GM18873 (cell line): Measurements from ENCODE around the gene TEX30.
"Not testable (repeated sequence)": the region's sequence is repeated elsewhere in the genome, so short reads cannot be mapped to it uniquely, and the experiment has no call there.

Experiments
- ATAC-seq: cut with Tn5 transposase; IDR thresholded peaks from one replicate; pipeline ENCODE4 v1.9.1; 2021; ENCODE audit warnings: mild to moderate bottlenecking, moderate library complexity, moderate number of reproducible peaks; ENCODE audit not compliant: unreplicated experiment, low FRiP score

The TEX30 gene

DNA sequence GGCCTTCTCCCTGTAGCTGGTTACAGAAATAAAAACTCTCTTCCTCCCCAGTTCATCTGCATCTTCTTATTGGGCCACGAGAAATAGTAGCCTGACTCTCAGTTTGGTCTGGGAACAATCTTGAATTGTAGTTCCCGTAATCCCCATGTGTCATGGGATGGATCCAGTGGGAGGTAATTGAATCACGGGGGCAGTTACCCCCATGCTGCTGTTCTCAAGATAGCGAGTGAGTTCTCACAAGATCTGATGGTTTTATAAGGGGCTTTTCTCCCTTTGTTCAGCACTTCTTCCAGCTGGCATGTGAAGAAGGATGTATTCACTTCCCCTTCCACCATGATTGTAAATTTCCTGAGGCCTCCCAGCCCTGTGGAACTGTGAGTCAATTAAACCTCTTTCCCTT, 7.1 kb upstream of the TEX30 start:
- not testable (repeated sequence) for ATAC-seq

DNA sequence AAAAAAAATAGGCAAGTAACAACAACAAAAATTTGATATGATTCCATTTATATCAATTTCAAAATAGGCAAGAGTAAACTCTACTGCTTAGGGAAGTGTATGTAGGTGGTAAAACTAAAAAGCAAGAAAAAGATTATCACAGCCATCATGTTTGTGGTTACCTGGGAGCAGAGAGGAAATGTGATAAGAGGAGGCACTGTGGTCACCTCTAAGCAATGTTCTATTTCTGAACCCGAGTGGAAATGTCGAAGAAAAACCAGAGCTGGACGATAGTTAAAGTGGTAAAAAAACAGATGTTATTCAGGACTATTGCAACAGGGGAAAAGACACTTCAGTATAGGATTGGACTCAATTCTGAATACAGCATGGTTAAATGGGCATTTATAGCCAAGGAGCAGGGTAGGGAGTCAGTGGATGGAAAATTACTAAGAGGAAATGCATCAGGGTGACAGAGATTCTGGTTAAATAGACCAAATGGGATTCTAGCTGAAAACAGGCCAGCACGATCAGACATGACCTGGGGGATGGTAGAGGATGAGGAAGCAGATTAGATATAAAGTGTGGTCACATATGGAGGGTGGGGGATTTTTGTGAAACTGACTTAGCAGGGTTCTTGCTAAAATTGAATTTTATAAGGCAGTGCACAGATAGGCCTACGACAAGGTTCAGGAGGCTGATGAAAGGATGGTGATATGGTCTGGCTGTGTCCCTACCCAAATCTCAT, 6.0 kb upstream of the TEX30 start:
- no peak for ATAC-seq

DNA sequence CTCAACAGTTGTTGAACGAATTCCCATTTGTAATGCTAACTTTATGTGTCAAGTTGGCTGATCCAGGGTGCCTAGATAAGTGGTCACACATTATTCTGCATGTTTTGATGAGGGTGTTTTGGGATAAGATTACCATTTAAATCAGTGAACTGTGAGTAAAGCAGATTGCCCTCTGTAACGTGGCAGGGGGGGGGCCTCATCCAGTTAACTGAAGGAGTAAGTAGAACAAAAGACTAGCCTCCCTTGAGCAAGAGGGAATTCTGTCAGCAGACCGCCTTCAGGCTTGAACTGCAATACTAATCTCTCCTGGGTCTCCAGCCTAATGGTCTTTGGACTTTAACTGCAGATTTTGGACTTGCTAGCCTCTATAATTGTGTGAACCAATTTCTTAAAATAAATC, 4.2 kb upstream of the TEX30 start:
- no peak for ATAC-seq

DNA sequence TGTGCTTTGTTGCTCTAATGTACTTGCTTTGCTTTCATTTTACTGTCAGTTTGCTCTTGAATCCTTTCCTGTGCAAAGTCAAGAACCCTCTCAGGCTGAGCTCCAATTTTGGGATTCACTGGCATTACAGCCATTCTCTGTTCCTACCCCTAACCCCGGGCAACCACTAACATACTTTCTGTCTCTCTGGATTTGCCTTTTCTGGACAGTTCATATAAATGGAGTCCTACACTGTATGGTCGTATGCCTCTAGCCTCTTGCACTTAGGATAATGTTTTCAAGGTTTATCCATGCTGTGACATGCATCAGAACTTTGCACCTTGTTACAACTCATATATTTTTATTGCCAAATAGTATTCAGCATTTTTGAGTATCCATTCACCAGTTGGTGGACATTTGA, 2.7 kb upstream of the TEX30 start:
- no peak for ATAC-seq

DNA sequence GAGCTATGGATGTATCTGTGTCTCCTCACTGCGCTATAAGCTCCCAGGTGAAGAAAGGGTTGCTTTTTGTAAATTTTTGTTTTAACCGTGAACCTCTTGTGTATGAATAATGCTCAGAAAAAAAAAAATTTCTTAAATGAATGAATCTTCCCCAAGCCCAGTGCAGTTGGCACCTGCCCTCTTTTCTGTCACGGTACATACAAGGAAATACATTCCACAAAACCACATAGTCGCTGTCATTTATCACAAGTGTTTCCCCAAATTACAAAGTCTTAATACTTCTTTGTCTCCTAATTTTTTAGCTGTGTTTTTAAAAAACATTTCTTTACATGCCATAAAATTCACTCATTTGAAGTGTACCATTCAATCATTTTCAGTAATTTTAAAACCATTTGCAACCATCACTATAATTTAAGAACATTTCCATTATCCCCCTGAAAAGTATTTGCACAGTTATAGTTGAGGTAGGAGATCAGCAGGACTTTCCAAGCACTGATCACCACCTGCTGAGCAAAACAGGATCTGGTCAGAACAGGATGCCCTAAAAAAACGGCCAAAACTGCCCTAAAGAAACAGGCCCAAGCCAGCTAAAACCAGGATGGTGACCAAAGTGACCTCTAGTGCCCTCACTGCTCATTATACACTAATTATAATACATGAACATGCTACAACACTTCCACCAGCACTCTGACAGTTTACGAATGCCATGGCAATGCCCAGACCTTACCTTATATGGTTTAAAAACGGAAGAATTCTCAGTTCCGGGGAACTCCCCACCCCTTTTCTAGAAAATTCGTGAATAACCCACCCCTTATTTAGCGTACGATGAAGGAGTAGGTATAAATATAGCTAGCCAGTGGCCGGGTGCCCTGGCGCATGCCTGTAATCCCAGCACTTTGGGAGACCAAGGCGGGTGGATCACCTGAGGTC, 1.3 kb upstream of the TEX30 start:
- no peak for ATAC-seq

DNA sequence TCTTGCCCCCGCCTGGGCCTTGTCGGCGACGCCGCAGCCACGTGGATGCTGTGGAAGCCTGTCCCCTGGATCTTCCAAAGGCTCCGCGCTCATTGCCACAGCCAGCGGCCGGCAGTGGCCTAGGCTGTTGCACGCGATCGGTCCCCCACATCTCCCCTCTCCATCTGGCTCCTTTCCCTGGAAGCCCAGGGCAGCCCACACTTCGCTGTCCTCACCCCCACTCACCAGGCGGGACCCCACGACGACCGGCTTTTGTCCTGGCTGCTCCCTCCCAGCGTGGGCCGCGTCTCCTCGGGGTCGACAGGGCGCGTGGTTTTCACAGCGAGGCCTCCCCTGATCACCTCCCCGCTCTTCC, 605 bp upstream of the TEX30 start:
- no peak for ATAC-seq

DNA sequence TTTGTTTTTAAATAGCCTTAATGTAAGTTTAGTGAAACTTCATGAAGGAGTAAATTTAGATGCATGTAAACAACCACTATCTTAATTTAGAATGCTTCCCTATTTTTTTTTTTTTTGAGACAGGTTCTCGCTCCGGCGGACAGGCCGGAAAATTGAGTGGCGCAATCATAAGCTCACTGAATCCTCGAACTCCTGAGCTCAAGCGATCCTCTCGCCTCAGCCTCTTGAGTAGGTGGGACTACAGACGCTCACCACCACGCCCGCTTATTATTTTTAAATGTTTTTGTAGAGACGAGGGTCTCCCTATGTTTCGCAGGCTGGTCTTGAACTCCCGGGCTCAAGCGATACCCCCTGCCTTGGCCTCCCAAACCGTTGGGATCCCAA, 1.6 kb downstream of the TEX30 start:
- no peak for ATAC-seq

DNA sequence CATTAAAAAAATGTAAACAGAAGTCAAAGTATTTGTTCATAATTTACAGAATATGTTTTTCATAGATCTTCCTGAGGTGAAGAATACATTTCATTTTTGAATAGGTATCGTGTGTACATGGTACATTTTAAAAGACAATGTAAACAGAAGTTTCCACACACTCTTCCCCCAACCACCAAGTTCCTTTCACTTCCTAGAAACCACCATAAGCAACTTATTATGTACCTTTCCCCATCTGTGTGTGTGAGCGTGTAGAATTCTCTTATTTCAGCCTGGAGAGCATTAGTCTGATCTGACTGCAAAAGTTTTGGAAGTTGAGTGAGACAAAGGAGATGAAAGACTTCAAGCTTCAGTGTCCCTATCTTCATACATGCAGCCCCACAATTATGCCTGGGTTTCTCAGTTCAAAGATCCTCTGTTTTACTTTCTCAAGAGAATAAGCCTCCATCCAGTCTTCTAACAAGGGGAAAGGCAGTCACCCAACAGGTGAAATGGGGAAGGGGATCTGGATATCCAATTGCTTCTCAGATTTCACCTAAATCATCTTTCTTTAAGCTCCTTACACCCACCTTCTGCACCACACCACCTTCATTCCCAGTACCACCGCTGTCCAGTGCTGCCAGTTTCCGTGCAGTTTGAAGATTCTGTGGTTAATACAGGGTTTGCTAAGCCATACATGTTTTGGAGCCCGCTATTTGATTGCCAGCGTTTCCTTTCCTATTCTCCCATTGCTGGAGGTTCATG, 2.1 kb downstream of the TEX30 start:
- no peak for ATAC-seq

DNA sequence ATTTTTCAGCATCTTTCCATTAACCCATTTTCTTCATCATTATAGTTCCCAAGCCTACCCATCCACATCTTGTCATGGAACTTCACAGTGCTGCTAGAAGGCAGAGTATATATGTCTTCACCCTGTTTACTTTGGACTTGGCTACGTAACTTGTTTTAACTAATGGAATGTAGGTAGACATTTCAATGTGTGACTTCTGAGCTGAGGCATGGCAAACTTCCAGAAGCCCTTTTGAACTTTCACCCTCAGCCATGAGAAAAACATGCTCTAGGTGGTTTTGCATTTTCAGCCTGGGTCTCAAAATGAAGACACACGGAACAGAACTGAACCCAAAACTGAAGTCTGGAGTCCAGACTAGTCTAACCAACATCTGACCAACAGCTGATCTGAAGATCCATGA, 3.2 kb downstream of the TEX30 start:
- no peak for ATAC-seq

DNA sequence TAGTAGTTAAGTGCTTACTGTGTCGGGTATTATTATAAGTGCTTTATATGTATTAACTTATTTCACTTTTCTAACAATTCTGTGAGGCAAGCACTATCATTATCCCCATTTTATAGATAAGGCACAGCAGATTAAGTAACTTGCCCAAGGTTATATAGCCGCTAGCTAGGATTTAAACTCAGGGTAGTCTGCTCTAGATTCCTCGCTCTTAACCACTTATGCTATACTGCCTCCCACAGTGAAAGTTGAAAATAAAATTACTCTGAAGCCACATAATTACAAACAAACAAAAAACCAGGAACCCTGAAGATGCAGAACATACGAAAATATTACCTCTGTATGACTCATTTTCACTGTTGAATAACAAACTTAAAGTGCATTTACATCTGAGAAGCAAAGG, 3.9 kb downstream of the TEX30 start:
- ATAC-seq = no peak

DNA sequence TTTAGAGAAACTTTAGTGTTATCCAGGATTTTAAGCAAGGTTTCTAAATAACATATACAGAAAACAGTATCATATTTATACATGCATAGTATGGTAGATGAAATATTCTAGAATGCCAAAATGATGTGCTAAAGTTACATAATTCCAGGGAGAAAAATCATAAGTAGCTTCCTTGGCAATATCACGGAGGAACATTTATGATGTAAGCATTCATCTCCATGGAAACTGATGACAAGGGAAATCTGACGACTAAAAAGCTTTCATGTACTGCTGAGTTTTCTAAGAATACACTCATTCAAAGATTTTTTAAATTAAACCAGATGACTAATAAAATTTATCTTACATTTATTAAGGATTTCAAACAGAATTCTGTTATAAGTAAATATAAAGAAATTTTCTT, 4.7 kb downstream of the TEX30 start:
- no peak for ATAC-seq

DNA sequence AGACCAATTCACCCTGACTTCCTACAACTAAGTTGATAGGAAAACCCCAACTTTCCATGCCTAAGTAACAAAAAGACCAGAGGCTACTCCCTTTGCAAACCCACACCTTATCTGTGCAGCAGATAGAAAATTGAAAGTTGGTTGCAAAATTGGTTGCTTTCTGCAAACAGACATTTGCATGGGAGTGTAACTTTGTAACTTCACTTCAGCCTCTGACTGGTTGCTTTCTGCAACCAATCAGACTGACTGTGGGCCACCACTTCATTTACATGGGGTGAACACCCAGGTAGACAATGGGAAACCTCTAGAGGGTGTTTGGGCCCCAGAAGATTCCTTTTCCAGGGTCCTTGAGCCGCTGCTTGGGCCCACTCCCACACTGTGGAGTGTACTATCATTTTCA, 9.8 kb downstream of the TEX30 start:
- no peak for ATAC-seq

DNA sequence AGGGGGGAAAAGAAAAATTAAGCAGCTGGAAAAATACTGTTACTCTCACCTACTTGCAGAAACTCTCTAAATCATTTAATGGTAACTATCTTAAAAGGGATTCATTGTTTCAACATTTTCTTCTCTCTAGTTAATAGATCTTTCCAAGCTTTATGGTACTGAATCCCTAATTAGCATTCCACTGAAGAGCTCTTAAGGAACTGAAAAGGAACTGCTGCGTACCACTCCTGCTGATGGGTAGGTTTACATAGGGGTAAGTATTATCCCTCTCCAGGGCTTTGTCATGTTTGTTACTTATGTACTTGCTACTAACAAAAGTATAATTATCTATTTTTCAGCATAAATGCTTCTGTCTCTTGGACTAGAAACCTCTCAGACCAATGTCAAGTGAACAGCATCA, 12.5 kb downstream of the TEX30 start:
- no peak for ATAC-seq

DNA sequence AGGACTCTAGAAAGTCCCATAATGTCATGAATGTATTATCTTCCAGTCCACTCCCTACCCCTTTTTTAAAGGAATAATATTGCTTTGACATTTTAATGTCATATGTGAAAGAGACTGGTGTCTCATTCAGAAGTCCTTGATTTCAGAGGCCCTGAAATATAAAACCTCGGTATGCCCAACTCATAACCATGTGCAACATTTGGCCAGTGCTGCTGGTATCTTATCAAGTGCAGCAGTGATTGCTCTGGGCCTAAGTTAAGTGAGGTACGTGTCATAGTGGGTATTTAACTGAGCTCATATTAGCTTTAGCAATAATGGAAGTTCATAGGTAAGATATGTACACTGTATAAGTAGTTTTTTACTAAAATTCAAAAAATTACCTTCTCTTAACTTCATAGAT, 14.7 kb downstream of the TEX30 start:
- no peak for ATAC-seq

DNA sequence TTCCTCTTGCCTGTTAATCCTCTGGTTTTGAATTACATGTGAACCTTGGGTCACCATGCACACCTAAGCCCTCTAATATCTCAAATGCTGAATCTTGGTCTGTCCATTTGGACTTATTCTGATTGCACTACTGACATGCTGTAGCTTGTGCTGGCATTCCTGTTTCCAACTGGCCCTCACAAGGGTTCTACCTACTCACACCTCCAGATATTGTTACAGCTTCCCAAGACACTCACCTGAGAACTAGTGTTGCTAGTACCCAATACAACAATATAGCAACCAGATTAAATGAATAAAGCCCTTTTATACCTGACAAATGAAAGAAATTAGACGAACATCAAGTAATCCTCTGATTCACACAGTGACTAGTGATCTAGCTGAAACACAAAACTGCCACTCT, 16.6 kb downstream of the TEX30 start:
- no peak for ATAC-seq

DNA sequence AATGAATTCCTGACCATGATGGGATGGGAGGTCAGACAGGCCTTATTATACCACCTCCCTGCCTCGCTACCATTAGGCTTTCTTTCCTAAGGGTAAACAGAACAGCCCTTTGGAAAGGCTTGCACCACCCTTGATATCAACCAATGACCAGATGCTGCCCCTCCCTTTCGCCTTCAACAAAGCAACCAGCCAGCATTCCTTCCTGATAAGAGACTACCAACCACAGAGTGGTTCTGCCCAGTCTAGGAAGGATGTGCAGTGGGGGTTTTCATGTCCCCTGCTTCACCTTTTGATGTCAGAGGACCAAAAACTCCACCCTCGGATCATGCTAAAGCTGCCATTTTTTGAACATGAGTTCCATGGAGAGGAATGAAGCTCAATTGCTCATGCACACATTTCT, 21.7 kb downstream of the TEX30 start:
- no peak for ATAC-seq

DNA sequence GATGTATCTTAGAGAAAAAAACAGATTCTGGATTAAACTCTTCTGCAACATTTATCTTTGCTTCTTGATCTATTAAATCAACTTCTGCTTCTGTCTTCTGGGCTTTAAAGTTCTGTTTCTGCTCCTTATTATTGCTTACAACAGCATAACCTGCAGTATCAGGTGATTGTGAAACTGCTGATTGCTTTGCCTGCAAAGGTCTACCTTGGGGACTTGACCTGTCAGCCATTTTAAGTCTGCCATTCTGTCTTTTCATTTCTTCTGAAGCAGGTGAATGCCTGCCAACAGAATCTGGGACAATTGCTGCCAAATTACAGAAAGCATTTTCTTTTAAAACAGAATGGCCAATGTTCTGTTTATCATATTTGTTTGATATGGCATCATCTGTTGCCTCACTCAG, 31.1 kb downstream of the TEX30 start:
- no peak for ATAC-seq

DNA sequence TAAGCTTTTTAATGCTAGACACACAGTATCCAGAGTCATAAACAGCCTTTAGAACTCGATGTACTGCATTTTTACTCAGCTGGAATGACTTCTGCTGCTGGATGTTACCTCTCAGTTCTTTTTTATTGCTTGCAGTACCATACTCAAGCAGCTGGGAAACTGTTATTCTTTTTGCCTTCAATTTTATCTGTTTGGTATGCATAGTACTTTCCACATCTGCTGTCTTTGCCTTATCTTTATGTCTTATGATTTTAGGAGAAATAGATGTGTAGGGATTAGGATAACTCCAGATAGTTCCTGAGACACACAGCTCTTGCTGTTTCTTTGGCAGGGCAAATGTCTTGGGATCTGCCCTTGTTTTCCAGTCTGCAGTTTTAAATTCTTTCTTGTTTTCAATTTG, 31.5 kb downstream of the TEX30 start:
- ATAC-seq = no peak

DNA sequence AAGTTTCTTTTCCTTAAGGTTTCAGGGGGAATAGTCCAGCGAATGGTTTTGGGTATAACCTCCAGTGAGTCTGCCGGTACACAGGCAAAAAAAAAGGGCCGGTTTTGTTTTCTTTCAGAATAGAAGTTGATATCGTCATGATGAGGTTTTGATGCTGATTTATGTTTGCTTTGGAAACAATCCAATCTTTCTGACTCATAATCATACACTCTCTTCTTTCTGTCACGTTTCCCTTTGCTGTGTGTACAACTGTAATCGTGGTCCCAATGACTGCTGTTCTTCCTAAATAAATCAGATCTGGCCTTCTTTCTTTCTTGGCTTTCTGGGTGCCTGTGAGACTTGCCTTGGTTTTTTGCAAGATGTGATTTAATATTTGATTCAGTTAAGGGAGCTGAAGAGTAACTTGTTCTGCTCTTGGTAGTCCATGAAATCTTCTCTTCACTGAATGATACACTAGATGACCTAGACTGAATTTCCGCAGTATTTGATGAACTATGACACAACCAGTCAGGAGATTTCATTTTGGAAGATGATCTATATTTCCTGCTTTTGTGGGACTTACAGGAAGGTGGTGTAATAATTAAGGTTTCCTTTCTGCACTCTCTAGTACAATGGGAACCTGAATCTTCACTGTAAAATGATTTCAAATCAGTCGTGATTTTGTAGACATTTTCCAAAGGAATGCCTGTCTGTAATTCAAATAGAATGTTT, 43.9 kb downstream of the TEX30 start:
- ATAC-seq = no peak

DNA sequence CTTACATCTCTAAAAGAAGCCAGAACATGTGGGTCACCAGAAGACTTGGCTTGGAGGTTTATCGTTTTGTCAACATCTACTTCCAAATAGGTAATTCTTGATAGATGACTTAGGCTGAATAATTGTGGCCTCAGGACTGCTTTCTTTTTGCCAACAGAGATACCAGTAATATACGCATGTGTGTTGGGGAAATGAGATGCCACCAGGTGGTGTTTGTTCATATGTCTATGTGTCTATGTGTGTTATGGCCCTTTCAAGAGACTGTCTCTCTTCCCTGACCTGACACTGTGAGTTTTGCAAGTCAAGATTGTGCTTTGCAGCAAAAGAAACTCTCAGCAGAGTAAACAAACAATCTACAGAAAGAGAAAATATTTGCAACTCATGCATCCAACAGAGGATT, 47.2 kb downstream of the TEX30 start:
- ATAC-seq = no peak

DNA sequence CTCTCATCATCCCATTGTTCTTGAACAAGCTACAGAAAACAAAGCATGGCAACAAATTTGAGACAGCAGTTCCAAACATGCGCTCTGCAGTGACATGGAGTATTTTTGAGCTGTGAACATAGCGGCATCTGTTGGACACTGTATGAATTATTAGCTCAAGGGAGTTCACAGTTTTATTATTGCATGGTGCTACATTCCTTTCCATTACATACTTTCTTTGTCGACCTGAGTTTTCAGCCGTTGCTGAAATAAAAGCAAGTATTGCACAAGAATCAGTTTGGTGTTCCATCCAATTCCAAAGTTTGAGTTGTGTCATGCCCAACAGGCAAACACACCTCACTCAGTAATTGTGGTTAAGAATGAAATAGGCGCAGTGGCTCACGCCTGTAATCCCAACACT, 48.7 kb downstream of the TEX30 start:
- ATAC-seq = no peak
